ENCODE results near the gene OLIG3. TPM values are rescaled to one million over a fixed set of nuclear protein-coding genes. Genes with fewer than 3 reads are reported as not detected.

The OLIG3 gene
- polyA plus RNA-seq, 1 of the 3 experiments (the other 2 are of a cell fraction) = not detected

DNA sequence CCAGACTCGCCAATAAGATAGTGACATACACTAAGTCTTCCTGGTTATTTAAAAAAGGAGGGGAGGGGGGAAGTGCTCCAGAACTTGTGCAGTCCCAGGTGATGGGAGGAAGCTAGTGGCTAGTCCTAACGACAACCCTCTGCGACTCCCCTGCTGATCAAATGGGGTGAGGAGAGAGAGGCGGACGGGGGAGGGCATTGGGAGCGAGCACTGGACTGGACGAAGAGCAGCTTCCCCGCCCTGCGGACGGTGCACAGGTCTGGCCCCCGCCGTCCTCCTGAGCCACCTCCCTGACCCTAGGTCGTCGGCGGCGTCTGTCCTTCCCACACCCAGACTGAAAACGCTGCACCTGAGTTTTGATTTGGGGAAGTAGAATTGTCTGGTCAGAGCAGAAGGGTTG, 2.2 kb upstream of the OLIG3 start:
- ChIA-PET CTCF (interaction anchor here (0.7 kb wide), 1 partner anchor 33 kb away, joined by 3 read pairs; no protein-coding TSS in a partner anchor), POLR2A (no interaction called here)
- no peak for DNase-seq
- H3K9me3 ChIP-seq = no peaks in the 10 kb centered on the region
- no peaks in the 10 kb centered on the region for H4K20me1 ChIP-seq (ENCODE audit: insufficient read depth)
- H3K79me2 ChIP-seq (ENCODE audit: insufficient read depth) = no peaks in the 10 kb centered on the region
- no peak overlapping the region for H3K9ac ChIP-seq
- no peaks in the 10 kb centered on the region for H3K4me1 ChIP-seq (ENCODE audit: control insufficient read depth in 1 of 2, insufficient read depth in 2 of 2, low read depth in 1 of 2, low read length in 1 of 2)
- H3K4me3 ChIP-seq (ENCODE audit: low read depth in 2 of 2, low read length in 1 of 2) = no peak overlapping the region
- H3K36me3 ChIP-seq (replicated peaks in 1 of 2; ENCODE audit: control insufficient read depth in 1 of 2, insufficient read depth in 2 of 2, low read length in 1 of 2) = no peaks in the 10 kb centered on the region
- no peak overlapping the region for H3K27ac ChIP-seq (ENCODE audit: low read depth in 2 of 2, low read length in 1 of 2)
- H2AFZ ChIP-seq (ENCODE audit: low read depth) = no peak overlapping the region
- peaks cover 56% of the 10 kb centered on the region for H3K27me3 ChIP-seq (ENCODE audit: insufficient read depth)
- TF ChIP-seq TAF1 (IDR thresholded peaks at IDR 0.05; ENCODE audit: borderline replicate concordance, low read depth, low read length) (no peak), SIN3A (IDR thresholded peaks at IDR 0.05; ENCODE audit: borderline replicate concordance, low read depth, low read length) (no peak), FOXJ3 (CRISPR knock-in tag; IDR thresholded peaks at IDR 0.05) (no peak), EZH2phosphoT487 (IDR thresholded peaks at IDR 0.05; ENCODE audit: borderline replicate concordance, low read depth) (no peak), USF1 (IDR thresholded peaks at IDR 0.05; ENCODE audit: borderline replicate concordance, low read depth) (no peak), MXI1 (IDR thresholded peaks at IDR 0.05; ENCODE audit: low read depth, low read length) (no peak), ELF1 (IDR thresholded peaks at IDR 0.05) (no peak), IRF3 (IDR thresholded peaks at IDR 0.05; ENCODE audit: low read depth, low read length) (no peak), TEAD4 (IDR thresholded peaks at IDR 0.05; ENCODE audit: borderline replicate concordance, insufficient read depth) (no peak), USF2 (IDR thresholded peaks at IDR 0.05; ENCODE audit: borderline replicate concordance, low read depth, low read length) (no peak), RFX5 (IDR thresholded peaks at IDR 0.05; ENCODE audit: low read length) (no peak), SMC3 (IDR thresholded peaks at IDR 0.05; ENCODE audit: low read depth, low read length) (no peak)
- no peaks in the 10 kb centered on the region for H3K9me2 ChIP-seq
- H3K4me2 ChIP-seq = no peak overlapping the region
- 13% methylated on average over 15 of the region's 17 CpGs for WGBS (ENCODE audit: low lambda C conversion rate)
- H3F3A ChIP-seq (replicated peaks; ENCODE audit: insufficient read depth) = no peaks in the 10 kb centered on the region

DNA sequence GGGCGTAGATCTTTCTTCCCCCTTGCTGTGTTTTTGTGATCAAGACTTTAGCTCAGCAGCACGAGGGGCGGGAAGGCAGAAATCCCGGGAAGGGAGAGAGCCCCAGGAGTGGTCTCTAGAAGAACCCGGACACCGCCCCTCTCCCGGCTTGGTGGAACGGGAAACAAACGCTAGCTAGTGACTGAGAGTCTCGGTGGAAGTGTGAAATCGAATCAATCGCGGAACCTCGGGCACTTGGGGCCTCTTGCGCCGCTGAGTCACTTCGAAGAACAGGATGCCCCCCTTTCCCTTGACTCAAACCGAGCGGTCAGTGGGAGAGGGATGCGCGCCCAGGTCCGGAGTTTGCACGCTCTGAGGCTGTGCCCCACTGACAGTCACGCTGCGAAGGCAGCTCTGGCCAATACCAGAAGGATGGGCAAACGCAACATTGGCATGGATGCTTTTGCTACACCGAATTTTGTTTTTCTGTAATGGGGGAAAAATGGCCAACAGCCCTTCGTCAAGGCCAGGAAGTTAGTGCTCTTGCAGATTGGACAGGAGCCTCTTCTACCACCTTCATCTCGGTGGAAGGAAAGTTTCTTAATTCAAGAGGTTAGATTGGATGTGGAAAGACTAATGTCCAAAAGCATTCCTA, 1.6 kb upstream of the OLIG3 start:
- H3K36me3 ChIP-seq (replicated peaks in 1 of 2; ENCODE audit: control insufficient read depth in 1 of 2, insufficient read depth in 2 of 2, low read length in 1 of 2) = no peaks in the 10 kb centered on the region
- no peaks in the 10 kb centered on the region for H3F3A ChIP-seq (replicated peaks; ENCODE audit: insufficient read depth)
- H3K79me2 ChIP-seq (ENCODE audit: insufficient read depth) = no peaks in the 10 kb centered on the region
- DNase-seq = no peak
- H3K4me2 ChIP-seq = no peak overlapping the region
- CTCF ChIA-PET = interaction anchor here (1.3 kb wide), 1 partner anchor 154 kb away, joined by 6 read pairs; no protein-coding TSS in a partner anchor
- H3K27ac ChIP-seq (ENCODE audit: low read depth in 2 of 2, low read length in 1 of 2) = no peak overlapping the region
- no peak overlapping the region for H3K4me3 ChIP-seq (ENCODE audit: low read depth in 2 of 2, low read length in 1 of 2)
- no peaks in the 10 kb centered on the region for H3K9me2 ChIP-seq
- H3K9me3 ChIP-seq = no peaks in the 10 kb centered on the region
- H4K20me1 ChIP-seq (ENCODE audit: insufficient read depth) = no peaks in the 10 kb centered on the region
- POLR2A ChIA-PET = no interaction called here
- 1% methylated on average over 18 of the region's 29 CpGs for WGBS (ENCODE audit: low lambda C conversion rate)
- no peaks in the 10 kb centered on the region for H3K4me1 ChIP-seq (ENCODE audit: control insufficient read depth in 1 of 2, insufficient read depth in 2 of 2, low read depth in 1 of 2, low read length in 1 of 2)
- no peak overlapping the region for H2AFZ ChIP-seq (ENCODE audit: low read depth)
- H3K9ac ChIP-seq = no peak overlapping the region
- peaks cover 61% of the 10 kb centered on the region for H3K27me3 ChIP-seq (ENCODE audit: insufficient read depth)
- TF ChIP-seq NFIC (IDR thresholded peaks at IDR 0.05; ENCODE audit: borderline replicate concordance) (no peak), EZH2phosphoT487 (IDR thresholded peaks at IDR 0.05; ENCODE audit: borderline replicate concordance, low read depth) (no peak), SIN3A (IDR thresholded peaks at IDR 0.05; ENCODE audit: borderline replicate concordance, low read depth, low read length) (no peak), RCOR1 (IDR thresholded peaks at IDR 0.05; ENCODE audit: low read length) (no peak), JUND (IDR thresholded peaks at IDR 0.05) (no peak), ELF1 (IDR thresholded peaks at IDR 0.05) (no peak), YY1 (IDR thresholded peaks at IDR 0.05; ENCODE audit: low read depth) (no peak), SMC3 (IDR thresholded peaks at IDR 0.05; ENCODE audit: low read depth, low read length) (no peak), TEAD4 (IDR thresholded peaks at IDR 0.05; ENCODE audit: borderline replicate concordance, insufficient read depth) (no peak), NRF1 (IDR thresholded peaks at IDR 0.05; ENCODE audit: low read depth, low read length) (no peak)
- TF ChIP-seq, protein P1, sequence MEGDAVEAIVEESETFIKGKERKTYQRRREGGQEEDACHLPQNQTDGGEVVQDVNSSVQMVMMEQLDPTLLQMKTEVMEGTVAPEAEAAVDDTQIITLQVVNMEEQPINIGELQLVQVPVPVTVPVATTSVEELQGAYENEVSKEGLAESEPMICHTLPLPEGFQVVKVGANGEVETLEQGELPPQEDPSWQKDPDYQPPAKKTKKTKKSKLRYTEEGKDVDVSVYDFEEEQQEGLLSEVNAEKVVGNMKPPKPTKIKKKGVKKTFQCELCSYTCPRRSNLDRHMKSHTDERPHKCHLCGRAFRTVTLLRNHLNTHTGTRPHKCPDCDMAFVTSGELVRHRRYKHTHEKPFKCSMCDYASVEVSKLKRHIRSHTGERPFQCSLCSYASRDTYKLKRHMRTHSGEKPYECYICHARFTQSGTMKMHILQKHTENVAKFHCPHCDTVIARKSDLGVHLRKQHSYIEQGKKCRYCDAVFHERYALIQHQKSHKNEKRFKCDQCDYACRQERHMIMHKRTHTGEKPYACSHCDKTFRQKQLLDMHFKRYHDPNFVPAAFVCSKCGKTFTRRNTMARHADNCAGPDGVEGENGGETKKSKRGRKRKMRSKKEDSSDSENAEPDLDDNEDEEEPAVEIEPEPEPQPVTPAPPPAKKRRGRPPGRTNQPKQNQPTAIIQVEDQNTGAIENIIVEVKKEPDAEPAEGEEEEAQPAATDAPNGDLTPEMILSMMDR (IDR thresholded peaks at IDR 0.05) = no peak
- TF ChIP-seq, protein P2, sequence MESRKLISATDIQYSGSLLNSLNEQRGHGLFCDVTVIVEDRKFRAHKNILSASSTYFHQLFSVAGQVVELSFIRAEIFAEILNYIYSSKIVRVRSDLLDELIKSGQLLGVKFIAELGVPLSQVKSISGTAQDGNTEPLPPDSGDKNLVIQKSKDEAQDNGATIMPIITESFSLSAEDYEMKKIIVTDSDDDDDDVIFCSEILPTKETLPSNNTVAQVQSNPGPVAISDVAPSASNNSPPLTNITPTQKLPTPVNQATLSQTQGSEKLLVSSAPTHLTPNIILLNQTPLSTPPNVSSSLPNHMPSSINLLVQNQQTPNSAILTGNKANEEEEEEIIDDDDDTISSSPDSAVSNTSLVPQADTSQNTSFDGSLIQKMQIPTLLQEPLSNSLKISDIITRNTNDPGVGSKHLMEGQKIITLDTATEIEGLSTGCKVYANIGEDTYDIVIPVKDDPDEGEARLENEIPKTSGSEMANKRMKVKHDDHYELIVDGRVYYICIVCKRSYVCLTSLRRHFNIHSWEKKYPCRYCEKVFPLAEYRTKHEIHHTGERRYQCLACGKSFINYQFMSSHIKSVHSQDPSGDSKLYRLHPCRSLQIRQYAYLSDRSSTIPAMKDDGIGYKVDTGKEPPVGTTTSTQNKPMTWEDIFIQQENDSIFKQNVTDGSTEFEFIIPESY (IDR thresholded peaks at IDR 0.05; ENCODE audit: borderline replicate concordance, low read depth) = no peak
